Mononuclear cell (primary cell): ENCODE data around the gene GPC6. TPM values are rescaled to one million over a fixed set of nuclear protein-coding genes. Genes with fewer than 3 reads are reported as not detected.

Experiments used
- H3K27me3 ChIP-seq: 2 replicates; pipeline ENCODE4 v1.6.0; 2011; ENCODE audit warnings: low read length, control low read depth; ENCODE audit not compliant: insufficient read depth
- H3K4me1 ChIP-seq: 2 replicates; pipeline ENCODE4 v1.5.1; 2011; ENCODE audit warnings: mild to moderate bottlenecking, low read length, control low read depth; ENCODE audit not compliant: insufficient read depth
- H3K4me3 ChIP-seq: 2 replicates; pipeline ENCODE4 v1.5.1; 2011; ENCODE audit warnings: mild to moderate bottlenecking, low read length, moderate library complexity
- H3K9me3 ChIP-seq: 2 replicates; pipeline ENCODE4 v1.5.1; 2011; ENCODE audit warnings: low read depth, mild to moderate bottlenecking, control low read depth, low read length
- total RNA-seq: library from RNA; depleted of rRNA; stranded (reverse); fragments of >200 nt; gene quantifications from one replicate; pipeline ENCODE4 v1.2.3, GENCODE V29; 2012

Gene GPC6
- total RNA-seq, 1 donor: 0.31 TPM

DNA sequence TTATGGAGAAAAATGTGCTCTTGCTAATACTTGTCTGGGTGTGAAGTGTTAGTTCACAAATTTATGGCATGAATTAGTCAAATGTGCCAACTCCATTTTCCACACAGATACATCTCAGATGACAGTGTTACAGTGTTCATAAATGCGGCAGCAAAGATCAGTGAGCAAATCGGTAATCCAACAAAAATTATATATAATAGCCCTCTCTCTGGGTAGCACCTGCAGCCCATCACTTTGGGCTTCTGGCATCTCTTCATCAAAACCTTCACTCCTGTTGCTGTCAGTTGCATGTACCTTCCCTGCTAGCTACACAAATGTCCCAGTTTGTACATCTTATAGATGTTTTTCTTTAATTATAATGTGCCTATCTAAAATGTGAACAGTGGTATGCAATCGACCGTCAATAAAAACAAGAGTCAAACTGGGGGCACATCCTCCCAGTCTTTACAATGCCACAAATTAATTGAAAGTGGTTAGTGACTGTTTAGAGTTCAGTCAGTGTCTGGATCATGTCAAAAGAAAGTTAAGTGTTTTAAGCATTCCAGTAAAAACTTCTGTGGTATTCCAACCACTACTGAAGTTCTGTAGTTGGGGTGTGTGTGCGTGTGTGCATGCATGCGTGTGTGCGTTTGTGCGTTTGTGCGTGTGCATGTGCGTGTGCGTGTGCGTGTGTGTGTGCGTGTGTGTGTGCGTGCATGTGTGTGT, 804.0 kb downstream of the GPC6 start:
- Histone ChIP-seq H3K9me3 (no peaks in the 10 kb centered on the region), H3K4me1 (no peaks in the 10 kb centered on the region), H3K27me3 (no peaks in the 10 kb centered on the region), H3K4me3 (no peak overlapping the region)

DNA sequence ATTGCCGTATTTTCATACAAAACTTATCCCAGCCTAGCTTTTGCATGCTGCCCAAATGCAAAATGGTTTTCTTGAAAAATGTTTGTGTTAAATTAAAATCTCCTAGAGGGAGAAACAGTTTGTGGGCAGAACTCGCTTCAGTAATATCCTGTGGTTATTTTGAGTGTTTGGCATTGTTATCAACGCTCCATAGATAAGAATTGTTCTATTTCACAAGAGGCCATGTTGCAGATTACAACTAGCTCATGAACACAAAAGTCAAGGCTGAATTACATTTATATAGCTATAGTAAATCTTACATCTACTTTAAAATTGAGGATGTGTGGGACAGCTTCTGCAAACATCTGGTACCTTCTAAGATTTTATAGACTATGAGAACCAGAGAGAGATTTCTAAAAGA, 805.0 kb downstream of the GPC6 start:
- H3K9me3 ChIP-seq: no peaks in the 10 kb centered on the region
- no peaks in the 10 kb centered on the region for H3K27me3 ChIP-seq
- no peaks in the 10 kb centered on the region for H3K4me1 ChIP-seq
- no peak overlapping the region for H3K4me3 ChIP-seq

DNA sequence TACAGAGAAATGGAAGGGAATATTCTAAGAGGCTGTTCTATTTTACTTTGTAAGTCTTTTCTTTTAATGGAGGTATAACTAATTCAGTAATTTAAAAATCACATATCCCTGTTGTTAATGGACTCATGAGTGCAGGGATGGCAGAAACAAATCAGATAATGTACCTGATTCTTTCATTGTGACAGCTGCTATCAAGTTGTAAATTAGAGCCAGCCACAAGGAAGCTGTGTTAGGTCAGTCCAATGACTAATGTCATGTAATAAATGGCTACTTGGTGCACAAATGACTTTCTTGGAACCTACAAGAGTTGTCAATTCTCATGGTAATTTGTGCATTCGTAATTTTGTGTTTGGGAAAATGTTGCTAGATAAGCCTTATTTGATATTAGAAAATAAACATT, 806.5 kb downstream of the GPC6 start:
- Histone ChIP-seq H3K9me3 (no peaks in the 10 kb centered on the region), H3K27me3 (no peaks in the 10 kb centered on the region), H3K4me1 (no peaks in the 10 kb centered on the region), H3K4me3 (no peak overlapping the region)

DNA sequence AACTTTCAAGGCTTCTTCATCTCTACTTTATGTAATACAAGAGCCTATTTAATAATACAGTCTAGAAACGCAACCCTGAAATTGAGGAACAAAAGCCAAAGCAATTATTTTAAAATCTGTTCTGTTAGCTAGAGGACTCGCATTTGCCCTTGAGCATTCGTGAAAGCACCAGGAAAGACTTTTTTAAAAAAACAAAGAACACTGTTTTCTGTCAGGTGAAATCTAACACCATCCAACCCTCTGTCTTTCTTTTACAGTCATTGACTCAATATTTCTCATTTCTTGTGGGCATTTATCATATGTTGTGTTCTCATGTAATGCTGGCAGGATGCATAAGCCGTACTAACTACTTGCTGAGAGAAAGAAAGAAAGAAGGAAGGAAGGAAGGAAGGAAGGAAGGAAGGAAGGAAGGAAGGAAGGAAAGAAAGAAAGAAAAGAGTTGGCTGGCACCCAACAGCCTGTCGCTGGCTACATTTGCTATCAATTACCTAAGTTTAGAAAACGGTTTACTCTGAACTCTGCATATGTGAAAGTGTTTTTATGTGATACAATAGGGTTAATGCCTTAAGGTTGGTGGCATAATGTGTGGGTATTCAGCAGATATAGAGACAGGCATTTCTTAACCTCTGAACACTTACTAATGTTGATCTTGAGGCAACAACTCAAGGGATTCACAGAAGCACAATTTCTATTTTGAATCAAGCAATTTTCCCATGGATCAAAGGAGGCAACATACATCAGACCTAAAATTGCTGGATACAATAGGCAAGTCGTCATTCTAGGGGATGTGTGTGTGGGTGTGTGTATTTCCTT, 807.4 kb downstream of the GPC6 start:
- Histone ChIP-seq H3K27me3 (no peaks in the 10 kb centered on the region), H3K9me3 (no peaks in the 10 kb centered on the region)

DNA sequence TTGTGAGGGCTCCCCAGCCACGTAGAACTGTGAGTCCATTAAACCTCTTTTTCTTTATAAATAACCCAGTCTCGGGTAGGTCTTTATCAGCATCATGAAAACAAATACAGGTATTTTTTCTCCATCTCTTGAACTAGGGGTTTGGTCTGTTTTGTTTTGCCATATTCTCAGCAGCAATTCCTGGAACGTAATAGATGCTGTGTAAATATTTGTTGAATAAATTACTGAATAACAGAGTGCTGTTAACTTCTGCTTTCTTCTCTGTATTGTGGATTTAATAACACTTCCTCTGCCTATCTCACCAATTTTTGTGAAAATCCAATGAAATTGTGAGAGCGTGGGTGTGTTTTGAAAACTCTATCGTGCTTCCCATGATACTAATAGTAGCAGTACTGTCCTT, 823.4 kb downstream of the GPC6 start:
- H3K27me3 ChIP-seq: no peaks in the 10 kb centered on the region
- H3K4me1 ChIP-seq: no peaks in the 10 kb centered on the region
- H3K9me3 ChIP-seq: no peaks in the 10 kb centered on the region
- no peak overlapping the region for H3K4me3 ChIP-seq

More for the DNA sequence above, 807.4 kb downstream of the GPC6 start:
- H3K4me3 ChIP-seq: no peak overlapping the region
- H3K4me1 ChIP-seq: no peaks in the 10 kb centered on the region

DNA sequence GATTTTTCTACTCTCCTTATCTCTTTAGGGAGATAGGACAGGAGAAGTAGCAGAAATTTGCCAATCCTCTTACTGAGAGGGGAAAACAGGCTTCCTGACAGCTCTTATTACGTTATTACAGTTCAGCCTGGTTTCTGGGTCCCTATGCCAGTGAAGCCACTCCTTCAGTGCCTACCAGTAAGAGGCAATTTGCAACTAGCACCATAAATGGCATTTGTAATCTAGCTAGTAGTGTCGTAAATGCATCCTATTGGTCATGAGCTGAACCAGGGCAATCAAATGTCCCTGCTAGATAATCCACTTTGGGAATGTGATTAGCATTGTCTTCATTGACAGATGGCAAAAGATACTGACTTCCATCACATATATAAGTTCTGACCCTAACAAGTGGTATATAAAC, 824.1 kb downstream of the GPC6 start:
- Histone ChIP-seq H3K9me3 (no peaks in the 10 kb centered on the region), H3K4me3 (no peak overlapping the region), H3K27me3 (no peaks in the 10 kb centered on the region), H3K4me1 (no peaks in the 10 kb centered on the region)

DNA sequence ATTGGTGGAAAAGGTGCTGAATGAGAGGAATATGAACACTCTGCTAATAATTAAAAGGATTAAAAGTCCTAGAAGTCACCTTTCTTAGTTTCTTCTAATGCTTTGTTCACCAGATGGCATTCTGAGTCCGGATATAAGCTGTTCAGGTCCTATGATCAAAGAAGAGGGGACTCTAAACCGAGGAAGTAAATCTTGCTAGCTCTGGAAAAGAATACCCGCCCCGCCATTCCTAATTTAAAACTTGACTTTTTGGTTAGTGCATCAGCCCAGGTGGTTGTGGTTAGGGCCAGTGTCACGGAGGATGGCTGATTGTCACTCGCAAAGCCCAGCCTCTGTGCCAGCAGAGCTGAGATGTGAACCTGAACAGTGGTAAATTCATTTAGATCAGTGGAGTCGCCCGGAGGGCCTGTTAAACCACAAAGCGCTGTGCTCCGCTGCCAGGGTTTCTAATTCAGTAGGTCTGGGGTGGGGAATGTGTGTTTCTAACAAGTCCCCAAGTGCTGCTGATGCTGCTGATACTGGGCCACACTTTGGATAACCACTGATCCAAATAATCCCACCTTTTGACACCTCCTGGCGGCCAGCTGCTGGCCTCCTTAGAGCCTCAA, 827.5 kb downstream of the GPC6 start:
- no peaks in the 10 kb centered on the region for H3K4me1 ChIP-seq
- H3K4me3 ChIP-seq: no peak overlapping the region
- H3K27me3 ChIP-seq: no peaks in the 10 kb centered on the region
- H3K9me3 ChIP-seq: no peaks in the 10 kb centered on the region

DNA sequence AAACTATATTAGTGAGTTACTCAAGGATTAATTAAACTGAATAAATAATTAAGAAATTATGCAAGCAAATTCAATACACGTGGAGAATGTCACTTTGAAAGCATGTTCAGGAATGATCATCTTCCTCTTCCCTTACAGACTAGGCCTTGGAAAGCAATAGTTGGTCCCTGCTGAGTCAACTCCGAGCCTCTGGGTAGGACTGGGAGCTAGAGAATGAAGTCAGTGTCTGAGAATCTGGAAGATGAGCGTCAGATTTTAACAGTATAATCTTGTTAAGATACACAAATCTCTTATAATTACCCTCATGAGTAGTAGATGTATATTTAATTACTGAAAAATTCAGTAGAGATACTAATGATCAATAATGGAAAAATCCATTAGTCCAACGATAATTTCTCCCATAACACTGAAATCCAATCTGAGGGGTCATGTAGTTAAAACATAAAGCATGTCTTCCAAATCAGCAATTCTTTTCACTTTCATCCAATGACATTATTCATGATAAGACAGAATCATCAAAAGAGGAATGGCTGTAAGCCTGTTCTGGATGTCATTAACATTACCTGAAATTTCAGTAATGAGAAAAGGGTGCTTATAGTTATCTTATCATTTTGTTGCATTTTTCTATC, 829.9 kb downstream of the GPC6 start:
- no peaks in the 10 kb centered on the region for H3K9me3 ChIP-seq
- H3K4me1 ChIP-seq: no peaks in the 10 kb centered on the region
- H3K4me3 ChIP-seq: no peak overlapping the region
- H3K27me3 ChIP-seq: no peaks in the 10 kb centered on the region

DNA sequence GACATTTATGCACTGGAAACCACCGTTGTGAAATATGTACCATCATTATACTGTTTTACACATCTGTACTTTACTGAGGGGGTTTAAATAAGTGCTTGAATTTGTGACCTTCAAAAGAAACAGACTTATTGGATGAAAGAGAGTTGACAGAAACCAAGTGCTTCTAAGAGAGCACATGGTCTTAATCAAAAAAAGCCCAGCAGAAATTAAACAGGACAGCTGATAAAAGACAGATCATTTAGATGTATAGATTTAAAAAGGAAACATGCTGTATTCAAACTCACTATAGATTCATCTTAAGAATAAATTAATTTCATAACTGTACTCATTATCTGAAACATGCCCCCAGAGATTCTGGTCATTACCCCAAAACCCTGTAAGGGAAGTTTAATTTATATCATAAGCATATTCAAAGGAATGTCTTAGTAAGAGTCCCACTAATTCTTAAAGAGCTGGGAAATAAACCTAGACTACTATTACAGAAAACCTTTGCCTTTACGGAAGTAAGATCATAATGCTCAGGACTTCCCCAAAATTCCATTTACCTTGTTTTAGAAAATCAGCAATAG, 831.1 kb downstream of the GPC6 start:
- no peaks in the 10 kb centered on the region for H3K4me1 ChIP-seq
- H3K9me3 ChIP-seq: no peaks in the 10 kb centered on the region
- no peak overlapping the region for H3K4me3 ChIP-seq
- no peaks in the 10 kb centered on the region for H3K27me3 ChIP-seq

DNA sequence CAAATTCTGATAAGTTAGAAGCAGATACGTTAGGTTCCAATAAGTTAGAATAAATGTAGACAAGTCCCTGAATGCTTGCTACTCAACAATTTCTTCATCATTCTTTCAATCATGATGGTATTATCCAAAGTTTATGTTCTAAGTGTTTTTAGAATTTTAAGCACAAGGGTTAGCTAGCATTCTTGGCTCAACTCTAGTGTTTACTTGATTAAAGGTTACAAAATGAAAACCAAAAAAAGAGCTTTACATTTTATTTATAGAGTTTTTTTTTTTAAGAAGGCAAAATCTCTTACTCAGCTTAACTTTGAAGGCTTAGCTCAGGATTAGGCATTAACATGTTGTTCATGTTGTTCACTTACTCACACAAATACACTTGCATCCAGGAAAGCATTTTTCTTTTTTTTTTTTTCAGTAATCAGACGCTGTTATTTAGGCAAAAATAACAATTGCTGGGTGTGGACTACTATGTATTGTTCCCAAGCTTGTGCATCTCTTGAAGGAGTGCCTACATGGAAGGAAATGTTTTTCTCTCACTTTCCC, 832.3 kb downstream of the GPC6 start:
- no peaks in the 10 kb centered on the region for H3K9me3 ChIP-seq
- no peaks in the 10 kb centered on the region for H3K27me3 ChIP-seq
- no peak overlapping the region for H3K4me3 ChIP-seq
- no peaks in the 10 kb centered on the region for H3K4me1 ChIP-seq

DNA sequence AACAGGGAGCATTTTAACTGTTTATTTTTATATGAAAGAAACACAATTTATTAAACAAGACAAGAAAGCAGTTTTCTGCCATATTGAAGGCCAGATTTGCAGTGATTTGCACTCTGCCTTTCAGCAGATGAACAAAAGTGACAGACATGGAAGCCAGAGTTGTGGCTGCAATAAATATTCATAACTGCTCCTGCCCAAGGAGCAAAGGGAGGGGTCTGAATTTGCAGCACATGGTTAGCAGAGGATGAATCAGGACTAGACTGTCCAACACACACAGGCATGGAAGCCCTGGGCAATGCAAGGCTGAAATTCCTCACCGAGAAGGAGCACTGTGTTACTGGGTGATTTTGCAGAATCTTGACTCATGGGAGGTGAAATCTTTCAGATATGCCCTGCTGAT, 834.7 kb downstream of the GPC6 start:
- Histone ChIP-seq H3K4me1 (no peaks in the 10 kb centered on the region), H3K9me3 (no peaks in the 10 kb centered on the region), H3K27me3 (no peaks in the 10 kb centered on the region), H3K4me3 (no peak overlapping the region)

DNA sequence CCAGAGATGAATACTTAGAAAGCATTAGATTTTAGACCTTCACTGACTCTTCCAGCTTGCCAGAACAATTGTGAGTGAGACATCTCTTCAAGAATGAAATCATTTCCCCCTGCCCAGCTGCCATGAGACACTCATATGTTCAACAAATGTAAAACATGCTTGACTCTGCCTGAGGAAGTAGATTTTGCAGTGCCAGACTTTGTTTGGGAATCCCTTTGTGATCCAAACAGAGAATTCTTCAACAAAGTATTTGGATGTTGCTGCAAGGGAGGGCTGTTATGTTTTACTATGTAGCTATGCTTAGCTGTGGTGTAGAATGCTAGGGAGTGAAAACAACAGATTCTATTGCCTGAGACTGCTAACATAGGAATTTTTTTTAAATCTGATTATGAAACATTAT, 836.5 kb downstream of the GPC6 start:
- Histone ChIP-seq H3K4me3 (no peak overlapping the region), H3K4me1 (no peaks in the 10 kb centered on the region), H3K9me3 (no peaks in the 10 kb centered on the region), H3K27me3 (no peaks in the 10 kb centered on the region)

DNA sequence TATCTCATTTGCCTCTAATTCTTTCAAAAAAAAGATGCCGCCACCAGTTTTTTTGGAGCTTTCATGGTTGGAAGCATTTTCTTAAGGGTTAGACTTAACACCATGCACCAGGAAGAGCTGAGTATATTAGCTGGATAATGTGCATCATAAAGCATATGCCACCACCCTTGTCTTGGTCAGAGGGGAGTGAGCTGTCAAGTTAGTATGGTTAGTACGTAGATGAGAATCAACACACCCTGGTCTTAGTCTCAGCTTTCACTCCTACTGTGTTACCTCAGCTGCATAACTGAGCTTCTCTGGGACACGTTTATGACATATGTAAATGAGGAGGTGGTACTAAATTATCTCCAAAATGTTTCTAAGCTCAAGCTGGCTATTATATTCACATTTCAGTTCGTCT, 837.2 kb downstream of the GPC6 start:
- no peaks in the 10 kb centered on the region for H3K27me3 ChIP-seq
- H3K9me3 ChIP-seq: no peaks in the 10 kb centered on the region
- no peaks in the 10 kb centered on the region for H3K4me1 ChIP-seq
- no peak overlapping the region for H3K4me3 ChIP-seq

DNA sequence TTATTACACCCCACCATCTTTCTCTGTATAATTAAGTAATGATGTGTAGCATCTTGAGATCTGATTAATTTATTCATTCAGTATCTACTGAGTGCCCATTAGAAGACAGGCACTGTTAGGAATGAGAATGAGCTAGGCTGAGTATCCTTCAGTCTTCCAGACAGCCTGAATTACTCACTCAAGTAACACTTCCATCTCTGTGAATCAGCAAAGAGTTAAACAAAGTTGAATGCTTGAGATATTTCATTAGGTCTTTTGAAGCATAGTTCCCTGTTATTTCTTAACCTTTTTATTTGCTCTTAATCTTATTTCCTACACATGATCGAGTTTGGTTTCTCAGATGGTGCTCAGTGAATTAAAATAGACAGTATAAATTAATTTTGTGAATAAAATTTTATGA, 839.1 kb downstream of the GPC6 start:
- Histone ChIP-seq H3K27me3 (no peaks in the 10 kb centered on the region), H3K4me3 (no peak overlapping the region), H3K4me1 (no peaks in the 10 kb centered on the region), H3K9me3 (no peaks in the 10 kb centered on the region)
